ENCODE results near the gene SEC23A. TPM values are rescaled to one million over a fixed set of nuclear protein-coding genes. Genes with fewer than 3 reads are reported as not detected.

The SEC23A gene
- total and polyA plus RNA-seq, 4 donors = 36.5 to 169 (median 52.1) TPM

DNA sequence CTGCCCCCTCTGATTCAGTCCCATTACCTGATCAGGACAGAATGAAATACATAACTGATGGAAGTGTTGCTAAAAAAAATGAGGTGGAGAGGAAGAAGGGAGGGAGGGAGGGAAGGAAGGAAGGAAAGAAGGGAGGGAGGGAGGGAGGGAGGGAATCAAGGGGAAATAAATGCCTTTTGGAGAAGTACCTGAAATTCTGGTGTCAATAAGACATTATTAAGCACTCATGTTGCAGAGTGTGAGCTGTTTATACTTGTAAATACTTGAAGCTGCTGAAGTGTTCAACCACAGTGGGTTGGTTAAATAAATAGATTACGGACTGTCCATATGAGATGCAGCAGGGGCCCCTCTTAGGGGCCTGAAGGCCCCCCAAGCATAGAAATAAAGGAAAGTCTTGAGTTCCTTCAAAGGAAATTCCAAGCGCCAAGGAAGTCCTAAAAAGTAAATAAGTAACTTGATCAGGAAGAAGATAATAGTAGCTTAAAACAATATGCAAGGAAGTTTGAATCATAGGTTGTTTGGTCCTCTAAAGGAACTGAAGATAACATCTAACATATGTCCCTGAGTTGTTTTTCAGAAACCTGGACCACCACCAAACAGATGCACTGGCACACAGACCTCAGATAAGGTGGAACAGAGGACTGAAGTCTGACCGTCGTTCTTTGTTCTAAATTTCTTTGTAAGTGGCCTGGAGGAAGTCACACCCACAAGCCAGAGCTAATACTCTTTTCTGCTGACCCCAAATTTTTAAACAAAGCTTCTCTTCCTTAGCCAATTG lies 110.8 kb downstream of the SEC23A start:
- DNase-seq (ENCODE audit: low spot score) = no peak
- H3K4me3 ChIP-seq (ENCODE audit: low read depth in 1 of 3, low read length in 3 of 3) = no peak overlapping the region
- no peaks in the 10 kb centered on the region for H3K27me3 ChIP-seq (ENCODE audit: control insufficient read depth in 4 of 4, insufficient read depth in 4 of 4, low read length in 3 of 4)
- no peak overlapping the region for H3K9ac ChIP-seq (ENCODE audit: low read depth in 1 of 2, low read length in 2 of 2)
- H3K27ac ChIP-seq (ENCODE audit: low read depth in 1 of 2, low read length in 2 of 2) = no peak overlapping the region
- TF ChIP-seq FOXA2 (IDR thresholded peaks at IDR 0.05) (no peak), TAF1 (conservative IDR thresholded peaks at IDR 0.05) (no peak)
- no peaks in the 10 kb centered on the region for H3K9me3 ChIP-seq (ENCODE audit: control insufficient read depth in 4 of 4, low read length in 3 of 4)
- H3K36me3 ChIP-seq (ENCODE audit: control insufficient read depth in 4 of 4, insufficient read depth in 3 of 4, low read depth in 1 of 4, low read length in 3 of 4) = no peaks in the 10 kb centered on the region
- H3K4me1 ChIP-seq (ENCODE audit: control insufficient read depth in 4 of 4, insufficient read depth in 4 of 4, low read length in 3 of 4) = no peaks in the 10 kb centered on the region
- 71% methylated on average over 4 of the region's 4 CpGs for WGBS

DNA sequence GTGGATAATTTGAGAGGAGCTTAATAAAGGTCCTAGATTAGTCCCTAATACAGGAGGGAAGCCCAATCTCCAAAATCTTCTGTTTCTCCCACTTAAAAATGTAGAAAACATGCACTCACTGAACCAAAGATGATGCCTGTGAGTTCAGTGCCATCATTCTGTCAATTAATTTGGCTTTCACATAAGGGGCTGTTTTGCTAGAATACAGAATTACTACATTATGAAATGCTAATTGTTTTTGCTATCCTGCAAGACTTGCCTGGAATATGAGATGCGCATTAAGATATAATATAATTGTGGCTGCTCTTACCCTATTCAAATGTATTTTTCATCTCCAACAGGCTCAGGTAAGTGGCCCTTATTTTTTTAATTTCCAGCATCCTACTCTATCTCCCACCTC lies 111.7 kb downstream of the SEC23A start:
- no peaks in the 10 kb centered on the region for H3K9me3 ChIP-seq (ENCODE audit: control insufficient read depth in 4 of 4, low read length in 3 of 4)
- no peaks in the 10 kb centered on the region for H3K4me1 ChIP-seq (ENCODE audit: control insufficient read depth in 4 of 4, insufficient read depth in 4 of 4, low read length in 3 of 4)
- no peak for DNase-seq (ENCODE audit: low spot score)
- no peak overlapping the region for H3K9ac ChIP-seq (ENCODE audit: low read depth in 1 of 2, low read length in 2 of 2)
- H3K4me3 ChIP-seq (ENCODE audit: low read depth in 1 of 3, low read length in 3 of 3) = no peak overlapping the region
- TF ChIP-seq GABPA (IDR thresholded peaks at IDR 0.05 in 1 of 2, conservative IDR thresholded peaks at IDR 0.05 in 1 of 2) = no peak
- no peak for TF ChIP-seq ATF3 (IDR thresholded peaks at IDR 0.05)
- no peak for TF ChIP-seq FOXA1 (IDR thresholded peaks at IDR 0.05)
- TF ChIP-seq HNF4G (IDR thresholded peaks at IDR 0.05) = no peak
- TF ChIP-seq TAF1 (conservative IDR thresholded peaks at IDR 0.05) = no peak
- no peak for TF ChIP-seq MAX (IDR thresholded peaks at IDR 0.05)
- TF ChIP-seq JUND (IDR thresholded peaks at IDR 0.05) = no peak
- TF ChIP-seq FOXA2 (IDR thresholded peaks at IDR 0.05) = no peak
- no peak for TF ChIP-seq EGR1 (IDR thresholded peaks at IDR 0.05; ENCODE audit: low read depth in 2 of 2)
- no peaks in the 10 kb centered on the region for H3K27me3 ChIP-seq (ENCODE audit: control insufficient read depth in 4 of 4, insufficient read depth in 4 of 4, low read length in 3 of 4)
- 99% methylated on average over 1 of the region's 1 CpG for WGBS
- no peaks in the 10 kb centered on the region for H3K36me3 ChIP-seq (ENCODE audit: control insufficient read depth in 4 of 4, insufficient read depth in 3 of 4, low read depth in 1 of 4, low read length in 3 of 4)
- no peak overlapping the region for H3K27ac ChIP-seq (ENCODE audit: low read depth in 1 of 2, low read length in 2 of 2)

DNA sequence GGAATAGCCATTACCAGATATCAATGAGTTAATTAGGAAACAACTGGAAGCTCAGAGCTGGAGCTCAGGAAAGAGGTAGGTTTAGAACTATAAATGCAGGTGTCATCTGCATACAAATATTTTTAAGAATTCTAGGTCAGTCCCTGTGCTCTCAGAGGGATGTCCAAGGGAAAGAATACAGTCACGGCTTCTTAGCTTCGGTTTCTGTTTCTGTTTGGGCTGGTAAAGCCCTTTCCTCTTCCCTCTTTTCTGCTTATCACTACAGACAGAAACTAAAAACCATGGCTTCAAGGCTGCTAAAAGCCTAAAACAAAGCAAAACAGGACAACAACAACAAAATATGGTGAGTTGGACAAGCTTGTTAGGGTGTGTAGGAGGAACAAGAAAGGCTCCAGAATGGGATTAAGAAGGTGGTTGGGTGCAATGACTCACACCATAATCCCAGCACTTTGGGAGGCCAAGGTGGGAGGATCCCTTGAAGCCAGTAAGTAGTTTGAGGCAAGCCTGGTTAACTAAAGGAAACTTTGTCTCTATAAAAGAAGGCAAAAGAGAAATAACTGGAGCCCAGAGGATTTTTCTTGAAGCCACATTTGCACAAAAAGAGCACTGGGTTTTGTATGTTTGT lies 113.0 kb downstream of the SEC23A start:
- TF ChIP-seq YY1 (IDR thresholded peaks at IDR 0.05) (no peak), GABPA (IDR thresholded peaks at IDR 0.05 in 1 of 2, conservative IDR thresholded peaks at IDR 0.05 in 1 of 2) (no peak), MAX (IDR thresholded peaks at IDR 0.05) (no peak), RAD21 (IDR thresholded peaks at IDR 0.05) (no peak), NR2F2 (IDR thresholded peaks at IDR 0.05) (no peak), ATF3 (IDR thresholded peaks at IDR 0.05) (no peak), REST (IDR thresholded peaks at IDR 0.05) (no peak), FOXA1 (IDR thresholded peaks at IDR 0.05) (no peak), SP1 (IDR thresholded peaks at IDR 0.05) (no peak), HNF4G (IDR thresholded peaks at IDR 0.05) (no peak), RXRA (IDR thresholded peaks at IDR 0.05) (no peak), EGR1 (IDR thresholded peaks at IDR 0.05; ENCODE audit: low read depth in 2 of 2) (no peak), CTCF (IDR thresholded peaks at IDR 0.05; ENCODE audit: low read depth, low read length, missing input control) (no peak), ZBTB33 (IDR thresholded peaks at IDR 0.05) (no peak)
- no peak overlapping the region for H3K4me3 ChIP-seq (ENCODE audit: low read depth in 1 of 3, low read length in 3 of 3)

More for the DNA sequence above, 113.0 kb downstream of the SEC23A start:
- Histone ChIP-seq H3K27me3 (ENCODE audit: control insufficient read depth in 4 of 4, insufficient read depth in 4 of 4, low read length in 3 of 4) (no peaks in the 10 kb centered on the region), H3K27ac (ENCODE audit: low read depth in 1 of 2, low read length in 2 of 2) (no peak overlapping the region), H3K36me3 (ENCODE audit: control insufficient read depth in 4 of 4, insufficient read depth in 3 of 4, low read depth in 1 of 4, low read length in 3 of 4) (no peaks in the 10 kb centered on the region), H3K9ac (ENCODE audit: low read depth in 1 of 2, low read length in 2 of 2) (no peak overlapping the region), H3K4me1 (ENCODE audit: control insufficient read depth in 4 of 4, insufficient read depth in 4 of 4, low read length in 3 of 4) (no peaks in the 10 kb centered on the region), H3K9me3 (ENCODE audit: control insufficient read depth in 4 of 4, low read length in 3 of 4) (no peaks in the 10 kb centered on the region)
- no peak for DNase-seq (ENCODE audit: low spot score)
- WGBS = 55% methylated on average over 2 of the region's 2 CpGs

Measured in liver (tissue), 9 donors.